ENCODE measurements around the gene CXCL5. TPM values are rescaled to one million over a fixed set of nuclear protein-coding genes. Genes with fewer than 3 reads are reported as not detected.

The CXCL5 gene
- under 1 TPM in 1 of 4 donors, not detected in 3; 0.64 TPM for total RNA-seq

DNA sequence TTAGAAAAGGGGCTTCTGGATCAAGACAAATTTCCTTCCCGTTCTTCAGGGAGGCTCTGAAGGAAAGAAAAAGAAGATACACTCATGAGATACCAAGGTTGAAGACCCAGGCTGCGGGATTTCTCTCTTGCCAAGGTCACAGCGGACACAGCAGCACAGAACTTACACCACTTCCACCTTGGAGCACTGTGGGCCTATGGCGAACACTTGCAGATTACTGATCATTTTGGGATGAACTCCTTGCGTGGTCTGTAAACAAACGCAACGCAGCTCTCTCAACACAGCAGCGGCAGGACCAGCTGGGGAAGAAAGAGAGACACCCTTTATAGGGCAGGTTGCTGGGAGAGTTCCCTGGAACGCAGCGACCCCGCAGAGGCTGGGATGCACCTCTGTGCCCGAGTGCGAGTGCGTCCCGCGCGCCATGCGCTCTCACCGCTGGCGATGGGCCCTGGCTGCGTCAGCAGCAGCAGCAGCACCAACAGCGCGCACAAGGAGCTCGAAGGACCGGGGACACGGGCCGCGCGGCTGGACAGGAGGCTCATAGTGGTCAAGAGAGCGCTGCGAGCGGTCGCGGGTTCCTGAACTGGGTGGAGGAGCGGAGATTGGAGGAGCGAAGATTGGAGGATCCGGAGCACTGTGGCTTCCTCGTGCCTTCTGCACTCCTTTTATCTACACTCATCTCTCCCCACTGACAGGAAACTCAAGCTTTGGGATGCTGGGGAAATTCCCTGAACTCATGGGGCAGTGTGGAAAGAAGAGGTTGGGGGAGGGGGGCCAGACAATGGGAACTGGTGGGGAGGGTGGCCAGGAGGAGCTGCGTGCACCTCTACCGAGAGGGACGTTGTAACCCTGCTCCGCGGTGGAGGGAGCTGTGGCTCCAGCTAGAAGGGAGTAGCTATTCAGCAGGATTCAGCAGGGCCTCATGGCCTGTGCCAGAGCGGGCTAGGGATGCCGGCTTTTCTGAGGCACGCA, at the start of gene CXCL5:
Gene CXCL5, minus strand, starts transcription at position 638 of the 972 bp plus-strand sequence. Its CDS starts 96 bp downstream, at position 542.
- Histone ChIP-seq H3K4me1 (no peaks in the 10 kb centered on the region), H3K36me3 (no peaks in the 10 kb centered on the region), H3K9me3 (no peaks in the 10 kb centered on the region), H3K27me3 (peaks cover 20% of the 10 kb centered on the region), H3K27ac (no peak within 1 kb of the TSS), H3K4me3 (peak within 1 kb of the TSS in 1 of 4 donors; percentile 29)
- intact Hi-C loops (cut with DNase I; ENCODE audit: low total_unique reads): no loop called here
- peak; percentile 16 for DNase-seq
- in situ Hi-C loops (cut with MboI; ENCODE audit: low pct_ligation_motif_present in 1 of 4, low pct_unique_long_range_greater_than_20kb in 1 of 4, low sequenced_read_pairs in 3 of 4): no loop called here
- no peak for TF ChIP-seq EP300 (IDR thresholded peaks at IDR 0.05; ENCODE audit: low read depth)
- TF ChIP-seq, protein P1, sequence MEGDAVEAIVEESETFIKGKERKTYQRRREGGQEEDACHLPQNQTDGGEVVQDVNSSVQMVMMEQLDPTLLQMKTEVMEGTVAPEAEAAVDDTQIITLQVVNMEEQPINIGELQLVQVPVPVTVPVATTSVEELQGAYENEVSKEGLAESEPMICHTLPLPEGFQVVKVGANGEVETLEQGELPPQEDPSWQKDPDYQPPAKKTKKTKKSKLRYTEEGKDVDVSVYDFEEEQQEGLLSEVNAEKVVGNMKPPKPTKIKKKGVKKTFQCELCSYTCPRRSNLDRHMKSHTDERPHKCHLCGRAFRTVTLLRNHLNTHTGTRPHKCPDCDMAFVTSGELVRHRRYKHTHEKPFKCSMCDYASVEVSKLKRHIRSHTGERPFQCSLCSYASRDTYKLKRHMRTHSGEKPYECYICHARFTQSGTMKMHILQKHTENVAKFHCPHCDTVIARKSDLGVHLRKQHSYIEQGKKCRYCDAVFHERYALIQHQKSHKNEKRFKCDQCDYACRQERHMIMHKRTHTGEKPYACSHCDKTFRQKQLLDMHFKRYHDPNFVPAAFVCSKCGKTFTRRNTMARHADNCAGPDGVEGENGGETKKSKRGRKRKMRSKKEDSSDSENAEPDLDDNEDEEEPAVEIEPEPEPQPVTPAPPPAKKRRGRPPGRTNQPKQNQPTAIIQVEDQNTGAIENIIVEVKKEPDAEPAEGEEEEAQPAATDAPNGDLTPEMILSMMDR (IDR thresholded peaks at IDR 0.05): no peak
- TF ChIP-seq POLR2AphosphoS5 (IDR thresholded peaks at IDR 0.05): no peak
- TF ChIP-seq POLR2A (IDR thresholded peaks at IDR 0.05): no peak
- 52 to 70% methylated on average over 13 to 46 of the region's 46 CpGs for whole genome bisulfite sequencing, 2 donors (ENCODE audit: low coverage in 1 of 2)

- TF ChIP-seq POLR2AphosphoS5 (IDR thresholded peaks at IDR 0.05): no peak
- TF ChIP-seq, protein P1 (IDR thresholded peaks at IDR 0.05): no peak
- TF ChIP-seq POLR2A (IDR thresholded peaks at IDR 0.05): no peak
- no peak for TF ChIP-seq EP300 (IDR thresholded peaks at IDR 0.05; ENCODE audit: low read depth)
- no peaks in the 10 kb centered on the region for H3K27me3 ChIP-seq
- 82 to 92% methylated on average over 1 of the region's 1 CpG for WGBS, 2 donors (ENCODE audit: low coverage in 1 of 2)
- H3K4me3 ChIP-seq: no peak overlapping the region
- peaks cover 7 to 10% of the 10 kb centered on the region in 2 donors for H3K9me3 ChIP-seq
- H3K4me1 ChIP-seq: peaks cover 0 to 3% (median 0%) of the 10 kb centered on the region in 4 donors
- DNase-seq: no peak
- H3K36me3 ChIP-seq: no peaks in the 10 kb centered on the region
- no peak overlapping the region for H3K27ac ChIP-seq
- intact Hi-C loops (cut with DNase I; ENCODE audit: low total_unique reads) (no loop called here), in situ Hi-C loops (cut with MboI; ENCODE audit: low pct_ligation_motif_present in 1 of 4, low pct_unique_long_range_greater_than_20kb in 1 of 4, low sequenced_read_pairs in 3 of 4) (loop anchor here in 1 of 4 donors (10.0 kb wide), 1 partner anchor 88 kb away; no protein-coding TSS in a partner anchor)
Measured at GRCh38 chr4:74047152-74047551, 48.7 kb upstream of the CXCL5 start.

- 79 to 91% methylated on average over 2 of the region's 2 CpGs for WGBS, 2 donors (ENCODE audit: low coverage in 1 of 2)
- intact Hi-C loops (cut with DNase I; ENCODE audit: low total_unique reads) (no loop called here), in situ Hi-C loops (cut with MboI; ENCODE audit: low pct_ligation_motif_present in 1 of 4, low pct_unique_long_range_greater_than_20kb in 1 of 4, low sequenced_read_pairs in 3 of 4) (loop anchor here in 1 of 4 donors (10.0 kb wide), 1 partner anchor 89 kb away; no protein-coding TSS in a partner anchor)
- Histone ChIP-seq H3K4me3 (no peak overlapping the region), H3K9me3 (peaks cover 7 to 10% of the 10 kb centered on the region in 2 donors), H3K27me3 (no peaks in the 10 kb centered on the region), H3K27ac (no peak overlapping the region), H3K4me1 (peaks cover 0 to 3% (median 0%) of the 10 kb centered on the region in 4 donors), H3K36me3 (no peaks in the 10 kb centered on the region)
- TF ChIP-seq POLR2A (IDR thresholded peaks at IDR 0.05) (no peak), EP300 (IDR thresholded peaks at IDR 0.05; ENCODE audit: low read depth) (no peak), POLR2AphosphoS5 (IDR thresholded peaks at IDR 0.05) (no peak)
- TF ChIP-seq, protein P1 (IDR thresholded peaks at IDR 0.05): no peak
- DNase-seq: no peak
Measured at GRCh38 chr4:74045772-74046171, 47.3 kb upstream of the CXCL5 start.

GRCh38 chr4:74045247-74045646, 46.8 kb upstream of the CXCL5 start:
- no peak for DNase-seq
- no peak for TF ChIP-seq EP300 (IDR thresholded peaks at IDR 0.05; ENCODE audit: low read depth)
- no peak for TF ChIP-seq POLR2AphosphoS5 (IDR thresholded peaks at IDR 0.05)
- TF ChIP-seq, protein P1 (IDR thresholded peaks at IDR 0.05): no peak
- TF ChIP-seq POLR2A (IDR thresholded peaks at IDR 0.05): no peak
- Histone ChIP-seq H3K4me1 (peaks cover 0 to 3% (median 0%) of the 10 kb centered on the region in 4 donors), H3K27ac (no peak overlapping the region), H3K4me3 (no peak overlapping the region), H3K36me3 (no peaks in the 10 kb centered on the region), H3K9me3 (peaks cover 7 to 10% of the 10 kb centered on the region in 2 donors), H3K27me3 (no peaks in the 10 kb centered on the region)
- 22 to 27% methylated on average over 3 of the region's 3 CpGs for WGBS, 2 donors (ENCODE audit: low coverage in 1 of 2)
- in situ Hi-C loops (cut with MboI; ENCODE audit: low pct_ligation_motif_present in 1 of 4, low pct_unique_long_range_greater_than_20kb in 1 of 4, low sequenced_read_pairs in 3 of 4): loop anchor here in 1 of 4 donors (10.0 kb wide), 1 partner anchor 90 kb away; no protein-coding TSS in a partner anchor
- intact Hi-C loops (cut with DNase I; ENCODE audit: low total_unique reads): no loop called here
